GM10248 (cell line): ENCODE measurements around the gene TMEM87B.
A peak's percentile ranks its signal among the peaks of the same experiment; 100 is the strongest.

Experiments
- CTCF ChIA-PET: fragments of 300-600 bp; sonication (Branson Sonifier 250); formaldehyde crosslinking; extraction: SDS; loops from one replicate; lab custom pipeline; 2021; ENCODE audit warnings: antibody characterized with exemption; lab: Yijun Ruan, JAX
- POLR2A ChIA-PET: fragments of 350-650 bp; sonication (Branson Sonifier 250); formaldehyde crosslinking; extraction: SDS; loops from one replicate; lab custom pipeline; 2020; ENCODE audit warnings: antibody characterized with exemption; lab: Yijun Ruan, JAX
- DNase-seq: peaks from one replicate; pipeline ENCODE4 v3.0.0; 2012; ENCODE audit errors: extremely low spot score
- TF ChIP-seq, protein P1 (sequence below): IDR thresholded peaks from 2 replicates; pipeline ENCODE4 v1.5.1; 2012; ENCODE audit warnings: mild to moderate bottlenecking, low read depth; ENCODE audit errors: extremely low read depth, missing control alignments, control extremely low read depth

The TMEM87B gene

DNA sequence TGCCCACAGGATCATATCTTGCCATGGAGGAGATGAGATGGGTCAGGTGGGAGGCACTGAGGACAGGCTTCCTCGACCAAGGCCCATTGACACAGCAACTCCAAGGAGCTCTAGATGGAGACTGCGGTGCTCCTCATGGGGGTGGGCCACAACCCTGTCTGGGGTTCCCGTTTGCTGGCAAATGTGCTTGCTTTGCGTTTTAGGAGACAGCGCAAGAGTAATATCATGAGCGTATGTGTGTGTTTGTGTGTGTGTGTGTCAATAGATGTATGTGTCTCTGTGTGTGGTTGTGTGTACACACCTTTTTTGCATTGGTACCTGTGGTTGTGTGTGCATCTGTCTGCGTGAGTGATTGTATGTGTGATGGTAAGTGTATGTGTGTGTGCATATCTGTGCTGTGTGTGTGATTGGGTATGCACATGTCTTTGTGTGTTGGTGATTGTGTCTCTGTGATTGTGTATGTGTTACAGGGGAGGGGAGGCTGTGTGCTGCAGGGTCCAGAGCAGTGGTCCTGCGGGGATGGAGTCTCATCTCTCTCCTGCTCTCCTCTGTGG is 87.5 kb downstream of the TMEM87B start:
- DNase-seq, result no peak
- POLR2A ChIA-PET, result no interaction called here
- CTCF ChIA-PET, result interaction anchor here (1.5 kb wide), 1 partner anchor 21 kb away, joined by 3 read pairs; no protein-coding TSS in a partner anchor
- TF ChIP-seq, protein P1, sequence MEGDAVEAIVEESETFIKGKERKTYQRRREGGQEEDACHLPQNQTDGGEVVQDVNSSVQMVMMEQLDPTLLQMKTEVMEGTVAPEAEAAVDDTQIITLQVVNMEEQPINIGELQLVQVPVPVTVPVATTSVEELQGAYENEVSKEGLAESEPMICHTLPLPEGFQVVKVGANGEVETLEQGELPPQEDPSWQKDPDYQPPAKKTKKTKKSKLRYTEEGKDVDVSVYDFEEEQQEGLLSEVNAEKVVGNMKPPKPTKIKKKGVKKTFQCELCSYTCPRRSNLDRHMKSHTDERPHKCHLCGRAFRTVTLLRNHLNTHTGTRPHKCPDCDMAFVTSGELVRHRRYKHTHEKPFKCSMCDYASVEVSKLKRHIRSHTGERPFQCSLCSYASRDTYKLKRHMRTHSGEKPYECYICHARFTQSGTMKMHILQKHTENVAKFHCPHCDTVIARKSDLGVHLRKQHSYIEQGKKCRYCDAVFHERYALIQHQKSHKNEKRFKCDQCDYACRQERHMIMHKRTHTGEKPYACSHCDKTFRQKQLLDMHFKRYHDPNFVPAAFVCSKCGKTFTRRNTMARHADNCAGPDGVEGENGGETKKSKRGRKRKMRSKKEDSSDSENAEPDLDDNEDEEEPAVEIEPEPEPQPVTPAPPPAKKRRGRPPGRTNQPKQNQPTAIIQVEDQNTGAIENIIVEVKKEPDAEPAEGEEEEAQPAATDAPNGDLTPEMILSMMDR, result no peak

DNA sequence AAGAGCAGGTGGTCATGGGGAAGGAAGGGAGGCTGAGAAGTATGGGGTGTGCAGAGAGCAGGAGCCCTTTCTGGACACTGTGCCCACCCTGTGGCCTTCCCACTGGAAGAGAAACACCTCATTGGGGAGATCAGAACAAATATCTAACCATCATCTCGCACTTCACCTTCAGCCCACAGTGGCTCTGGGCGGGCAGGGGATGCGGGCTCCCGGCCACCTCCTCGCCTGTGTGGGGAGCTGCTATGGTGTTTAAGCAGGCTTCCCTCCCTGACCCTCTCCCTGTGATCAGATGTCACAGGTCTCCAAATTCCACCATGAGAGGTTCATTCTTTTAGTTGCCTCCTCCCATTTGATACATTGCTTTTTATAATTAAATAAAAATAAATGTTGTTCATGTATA is 88.1 kb downstream of the TMEM87B start:
- DNase-seq, result no peak
- CTCF ChIA-PET, result interaction anchor here (0.8 kb wide), 1 partner anchor 11 kb away, joined by 4 read pairs; no protein-coding TSS in a partner anchor
- TF ChIP-seq, protein P1, result no peak
- POLR2A ChIA-PET, result no interaction called here

DNA sequence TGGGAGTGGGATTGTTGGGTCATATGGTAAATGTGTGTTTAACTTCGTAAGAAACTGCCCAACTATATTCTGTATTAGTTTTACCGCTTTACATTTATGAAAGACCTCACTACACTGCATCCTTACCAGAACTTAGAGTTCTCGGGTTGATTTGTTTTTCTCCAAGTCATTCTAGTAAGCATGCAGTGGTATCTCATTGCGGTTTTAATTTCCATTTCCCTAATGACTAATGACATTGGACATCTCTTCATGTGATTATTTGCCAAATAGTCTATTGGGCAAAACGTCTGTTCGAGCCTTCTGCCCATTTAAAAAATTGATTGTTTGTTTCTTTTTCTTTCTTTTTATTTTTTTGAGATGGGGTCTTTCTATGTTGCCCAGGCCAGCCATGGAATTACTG is 89.9 kb downstream of the TMEM87B start:
- CTCF ChIA-PET, result no interaction called here

DNA sequence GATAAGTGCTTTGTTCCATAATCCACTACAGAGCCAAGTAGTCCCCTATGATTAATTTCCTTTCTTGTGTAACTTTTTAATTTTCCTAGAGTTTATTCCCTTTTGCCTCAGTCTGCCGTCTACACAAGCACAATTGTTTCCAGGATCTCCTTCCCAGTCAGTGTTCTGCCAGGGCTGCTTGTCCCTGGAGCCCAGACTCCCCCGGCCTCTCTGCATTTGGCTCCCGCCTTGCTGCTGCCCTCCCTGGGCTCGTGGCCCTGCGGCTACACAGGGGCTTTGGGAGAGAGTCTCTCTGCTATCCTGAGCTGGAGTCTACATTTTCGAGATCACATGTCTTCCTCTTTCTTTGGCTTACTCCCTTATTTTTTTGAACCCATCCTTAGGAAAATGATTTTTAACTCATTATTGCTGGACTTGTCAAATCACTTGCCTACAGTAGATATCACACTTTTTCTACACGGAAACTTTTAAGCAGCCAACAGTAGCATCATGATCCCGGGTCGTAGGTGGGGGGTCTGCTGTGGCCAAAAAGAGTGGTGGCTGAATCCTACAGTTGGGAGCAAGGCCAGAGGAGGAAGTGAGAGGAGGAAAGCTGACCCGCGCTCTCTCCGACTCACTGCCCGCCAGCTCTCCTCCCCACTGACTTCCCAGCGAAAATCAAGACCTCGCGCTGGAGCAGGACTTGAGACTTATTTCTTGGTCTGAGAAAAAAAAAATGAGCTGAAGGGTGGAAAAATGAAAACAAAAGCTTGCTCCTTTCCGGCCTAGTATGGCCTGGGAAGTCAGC is 92.5 kb downstream of the TMEM87B start:
- TF ChIP-seq, protein P1, result no peak
- ChIA-PET CTCF (interaction anchor here (1.3 kb wide), 1 partner anchor 15 kb away, joined by 3 read pairs; no protein-coding TSS in a partner anchor), POLR2A (no interaction called here)
- DNase-seq, result no peak

More for the DNA sequence above, 89.9 kb downstream of the TMEM87B start:
- no peak for DNase-seq
- POLR2A ChIA-PET, result no interaction called here
- TF ChIP-seq, protein P1, result no peak

DNA sequence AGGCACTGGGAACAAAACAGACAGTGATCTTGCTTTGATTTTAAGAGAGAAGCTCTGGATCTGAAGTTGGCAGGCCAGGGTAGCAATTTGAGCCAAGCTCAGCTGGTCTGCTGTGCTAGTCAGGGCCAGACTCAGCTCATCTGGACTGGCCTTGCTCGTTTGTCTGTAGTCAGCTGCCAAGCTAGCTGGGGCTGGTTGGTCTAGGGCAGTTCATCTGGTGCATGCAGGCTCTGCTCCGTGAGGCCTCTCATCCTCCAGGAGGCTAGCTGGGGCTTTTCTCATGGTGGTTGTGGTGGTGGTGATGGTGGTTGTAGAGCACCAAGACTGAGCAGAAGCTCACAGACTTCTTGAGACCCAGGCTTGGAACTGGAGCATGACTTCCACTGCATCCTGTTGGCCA is 93.4 kb downstream of the TMEM87B start:
- DNase-seq, result peak; percentile 6
- CTCF ChIA-PET, result interaction anchor here (1.3 kb wide), 1 partner anchor 16 kb away, joined by 3 read pairs; no protein-coding TSS in a partner anchor
- TF ChIP-seq, protein P1, result no peak
- POLR2A ChIA-PET, result no interaction called here

DNA sequence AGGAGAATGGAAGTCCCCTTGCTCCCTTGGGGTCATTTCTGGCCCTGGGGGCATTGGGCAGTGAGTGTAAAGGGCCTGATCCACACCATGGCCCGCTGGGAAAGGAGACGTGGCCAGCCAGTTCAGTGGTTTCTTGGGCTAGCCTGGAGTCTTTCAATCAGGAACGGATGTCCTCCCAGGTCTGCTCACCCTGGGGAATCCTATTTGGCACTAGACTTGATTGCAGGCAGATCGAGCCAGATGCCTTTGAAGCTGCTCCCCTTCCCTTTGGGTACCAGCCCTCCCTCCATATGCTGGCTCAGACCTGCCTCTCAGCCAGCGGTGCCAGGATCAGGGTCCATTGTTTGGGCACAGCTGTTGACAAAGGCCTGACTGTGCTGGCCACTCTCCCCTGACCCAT is 94.1 kb downstream of the TMEM87B start:
- TF ChIP-seq, protein P1, result no peak
- peak; percentile 3 for DNase-seq
- POLR2A ChIA-PET, result no interaction called here
- CTCF ChIA-PET, result no interaction called here
